DND-41 (cell line): ENCODE results near the gene TH.

Experiments
- ATAC-seq: fragments of 200-7000 bp; cut with Tn5 transposase; 3 replicates; pipeline ENCODE4 v1.9.1; 2021; ENCODE audit warnings: low read depth; ENCODE audit not compliant: insufficient read depth
- DNase-seq: peaks from one replicate; pipeline ENCODE4 v3.0.0-alpha.2; 2020
- H2AFZ ChIP-seq: 2 replicates; pipeline ENCODE4 v1.6.0; 2012; ENCODE audit warnings: low read depth, low read length
- H3K27ac ChIP-seq: 2 replicates; pipeline ENCODE4 v1.5.1; 2012; ENCODE audit warnings: low read length, inconsistent platforms
- H3K27me3 ChIP-seq: fragments of 200-600 bp; sonication (generic); 2 replicates; pipeline ENCODE4 v1.6.0; 2012; ENCODE audit warnings: low read length, mild to moderate bottlenecking, inconsistent platforms; ENCODE audit not compliant: insufficient read depth, poor library complexity
- H3K36me3 ChIP-seq: 2 replicates; pipeline ENCODE4 v1.5.1; 2012; ENCODE audit warnings: low read length, inconsistent platforms; ENCODE audit not compliant: insufficient read depth
- H3K4me1 ChIP-seq: 2 replicates; pipeline ENCODE4 v1.5.1; 2012; ENCODE audit warnings: mild to moderate bottlenecking, low read length; ENCODE audit not compliant: insufficient read depth
- H3K4me2 ChIP-seq: 2 replicates; pipeline ENCODE4 v1.6.0; 2012; ENCODE audit warnings: mild to moderate bottlenecking, moderate library complexity, low read length, inconsistent platforms; ENCODE audit not compliant: insufficient read depth
- H3K4me3 ChIP-seq, 2 experiments: fragments of 200-600 bp in 1 of 2; shearing (Covaris generic) in 1 of 2; 2 replicates each; pipeline ENCODE4 v1.5.1; 2012 to 2016; ENCODE audit warnings: inconsistent platforms in 2 of 2, low read length in 2 of 2, mild to moderate bottlenecking in 2 of 2, low read depth in 1 of 2, moderate library complexity in 1 of 2
- H3K79me2 ChIP-seq: 2 replicates; pipeline ENCODE4 v1.6.0; 2012; ENCODE audit warnings: low read length, inconsistent platforms; ENCODE audit not compliant: insufficient read depth
- H3K9ac ChIP-seq: 2 replicates; pipeline ENCODE4 v1.6.0; 2012; ENCODE audit warnings: low read depth, mild to moderate bottlenecking, inconsistent platforms, low read length, moderate library complexity
- H3K9me3 ChIP-seq: 2 replicates; pipeline ENCODE4 v1.5.1; 2012; ENCODE audit warnings: low read length, moderate library complexity, mild to moderate bottlenecking, inconsistent platforms; ENCODE audit not compliant: insufficient read depth, severe bottlenecking
- H4K20me1 ChIP-seq: 2 replicates; pipeline ENCODE4 v1.6.0; 2012; ENCODE audit warnings: low read length; ENCODE audit not compliant: insufficient read depth
- EZH2 ChIP-seq: IDR thresholded peaks from 3 replicates; pipeline ENCODE4 v1.6.1; 2012; ENCODE audit warnings: borderline replicate concordance, low read depth, mild to moderate bottlenecking, moderate library complexity, low read length, inconsistent platforms; ENCODE audit not compliant: severe bottlenecking
- TF ChIP-seq, protein P1 (sequence below): IDR thresholded peaks from 2 replicates; pipeline ENCODE4 v1.5.1; 2012; ENCODE audit warnings: borderline replicate concordance, low read length, moderate library complexity, mild to moderate bottlenecking; ENCODE audit not compliant: poor library complexity, severe bottlenecking; ENCODE audit errors: extremely low read depth

Gene TH

GRCh38 chr11:2120359-2121100 lies 51.1 kb downstream of the TH start:
- peaks cover 8% of the 10 kb centered on the region for H3K27me3 ChIP-seq
- H3K9ac ChIP-seq = no peak overlapping the region
- no peak overlapping the region for H3K4me3 ChIP-seq
- ATAC-seq (no peak), DNase-seq (no peak)
- no peaks in the 10 kb centered on the region; the same call in 1 of the 2 replicates for H4K20me1 ChIP-seq
- H3K4me1 ChIP-seq = no peaks in the 10 kb centered on the region
- H3K36me3 ChIP-seq = no peaks in the 10 kb centered on the region
- no peaks in the 10 kb centered on the region for H3K79me2 ChIP-seq
- no peak overlapping the region for H3K4me2 ChIP-seq
- no peak overlapping the region for H3K27ac ChIP-seq
- no peaks in the 10 kb centered on the region for H3K9me3 ChIP-seq
- TF ChIP-seq, protein P1, sequence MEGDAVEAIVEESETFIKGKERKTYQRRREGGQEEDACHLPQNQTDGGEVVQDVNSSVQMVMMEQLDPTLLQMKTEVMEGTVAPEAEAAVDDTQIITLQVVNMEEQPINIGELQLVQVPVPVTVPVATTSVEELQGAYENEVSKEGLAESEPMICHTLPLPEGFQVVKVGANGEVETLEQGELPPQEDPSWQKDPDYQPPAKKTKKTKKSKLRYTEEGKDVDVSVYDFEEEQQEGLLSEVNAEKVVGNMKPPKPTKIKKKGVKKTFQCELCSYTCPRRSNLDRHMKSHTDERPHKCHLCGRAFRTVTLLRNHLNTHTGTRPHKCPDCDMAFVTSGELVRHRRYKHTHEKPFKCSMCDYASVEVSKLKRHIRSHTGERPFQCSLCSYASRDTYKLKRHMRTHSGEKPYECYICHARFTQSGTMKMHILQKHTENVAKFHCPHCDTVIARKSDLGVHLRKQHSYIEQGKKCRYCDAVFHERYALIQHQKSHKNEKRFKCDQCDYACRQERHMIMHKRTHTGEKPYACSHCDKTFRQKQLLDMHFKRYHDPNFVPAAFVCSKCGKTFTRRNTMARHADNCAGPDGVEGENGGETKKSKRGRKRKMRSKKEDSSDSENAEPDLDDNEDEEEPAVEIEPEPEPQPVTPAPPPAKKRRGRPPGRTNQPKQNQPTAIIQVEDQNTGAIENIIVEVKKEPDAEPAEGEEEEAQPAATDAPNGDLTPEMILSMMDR = no peak
- TF ChIP-seq EZH2 = no peak
- no peak overlapping the region for H2AFZ ChIP-seq

DNA sequence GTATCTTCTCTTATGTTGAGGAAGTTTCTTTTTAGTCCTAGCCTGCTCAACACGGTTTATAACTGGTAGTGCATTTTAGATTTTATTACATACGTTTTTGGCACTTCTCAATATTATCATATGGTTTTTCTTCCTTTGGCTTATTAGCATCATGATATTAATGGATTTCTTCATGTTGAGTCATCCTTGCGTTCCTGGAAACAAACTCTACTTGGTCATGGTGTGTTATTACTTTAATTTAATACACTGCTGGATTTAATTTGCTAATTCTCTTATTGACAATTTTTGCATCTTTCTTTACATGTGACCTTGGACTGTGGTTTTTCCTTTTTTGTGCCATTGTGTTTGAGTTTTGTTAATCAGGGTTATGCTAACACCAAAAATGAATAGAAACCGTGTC lies 52.9 kb downstream of the TH start:
- Histone ChIP-seq H3K79me2 (no peaks in the 10 kb centered on the region), H3K27me3 (peaks cover 8% of the 10 kb centered on the region), H3K27ac (no peak overlapping the region), H3K9me3 (no peaks in the 10 kb centered on the region), H3K4me1 (no peaks in the 10 kb centered on the region), H3K4me3 (no peak overlapping the region), H3K36me3 (no peaks in the 10 kb centered on the region), H3K9ac (no peak overlapping the region), H4K20me1 (no peaks in the 10 kb centered on the region; the same call in 1 of the 2 replicates), H2AFZ (no peak overlapping the region), H3K4me2 (no peak overlapping the region)
- no peak for ATAC-seq
- no peak for TF ChIP-seq EZH2
- TF ChIP-seq, protein P1 = no peak
- no peak for DNase-seq

- ATAC-seq = no peak
Measured at GRCh38 chr11:2116680-2117079, 54.9 kb downstream of the TH start.

More at GRCh38 chr11:2116680-2117079, 54.9 kb downstream of the TH start:
- H2AFZ ChIP-seq = no peak overlapping the region
- no peaks in the 10 kb centered on the region for H3K79me2 ChIP-seq
- no peaks in the 10 kb centered on the region for H3K4me1 ChIP-seq
- H3K4me3 ChIP-seq = no peak overlapping the region
- H4K20me1 ChIP-seq = no peaks in the 10 kb centered on the region
- no peak overlapping the region for H3K27ac ChIP-seq
- peaks cover 8% of the 10 kb centered on the region for H3K27me3 ChIP-seq
- no peaks in the 10 kb centered on the region for H3K36me3 ChIP-seq
- no peak for DNase-seq
- no peak overlapping the region for H3K4me2 ChIP-seq
- H3K9me3 ChIP-seq = no peaks in the 10 kb centered on the region
- H3K9ac ChIP-seq = no peak overlapping the region
- TF ChIP-seq EZH2 = no peak
- TF ChIP-seq, protein P1 = no peak
